Measurements from ENCODE around the gene CYP3A7. TPM values are rescaled to one million over a fixed set of nuclear protein-coding genes. Genes with fewer than 3 reads are reported as not detected.
"Not testable (repeated sequence)": the region's sequence is repeated elsewhere in the genome, so short reads cannot be mapped to it uniquely, and the experiment has no call there.

CYP3A7 gene
- polyA plus RNA-seq, 3 donors: 0.30 to 1.4 (median 0.91) TPM

GRCh38 chr7:99685129-99685758 is 49.8 kb downstream of the CYP3A7 start:
- no peak for DNase-seq (ENCODE audit: extremely low read depth in 1 of 11, low read depth in 9 of 11, low spot score in 4 of 11)

- DNase-seq (ENCODE audit: extremely low read depth in 1 of 11, low read depth in 9 of 11, low spot score in 4 of 11): no peak
These were observed 55.4 kb downstream of the CYP3A7 start, which contains the start of gene CYP3A5 for GRCh38 chr7:99679400-99680191. Gene CYP3A5, minus strand, starts transcription at chr7:99679996. Its CDS starts 100 bp downstream, at chr7:99679896.

- peak in 3 of 11 donors; percentile 6 to 25 (median 11) for DNase-seq (ENCODE audit: extremely low read depth in 1 of 11, low read depth in 9 of 11, low spot score in 4 of 11)
These were observed 56.0 kb downstream of the CYP3A7 start for GRCh38 chr7:99679032-99679399.

GRCh38 chr7:99677648-99678045 is 57.3 kb downstream of the CYP3A7 start:
- no peak for DNase-seq (ENCODE audit: extremely low read depth in 1 of 11, low read depth in 9 of 11, low spot score in 4 of 11)

- no peak for DNase-seq (ENCODE audit: extremely low read depth in 1 of 11, low read depth in 9 of 11, low spot score in 4 of 11)
These were observed 57.9 kb downstream of the CYP3A7 start for GRCh38 chr7:99677013-99677647.

- DNase-seq (ENCODE audit: extremely low read depth in 1 of 11, low read depth in 9 of 11, low spot score in 4 of 11): no peak
These were observed 59.8 kb downstream of the CYP3A7 start for GRCh38 chr7:99674995-99675742.

- no peak for DNase-seq (ENCODE audit: extremely low read depth in 1 of 11, low read depth in 9 of 11, low spot score in 4 of 11)
These were observed 62.4 kb downstream of the CYP3A7 start for GRCh38 chr7:99672573-99672972.

- DNase-seq (ENCODE audit: extremely low read depth in 1 of 11, low read depth in 9 of 11, low spot score in 4 of 11): no peak
These were observed 65.2 kb downstream of the CYP3A7 start for GRCh38 chr7:99669782-99670181.

GRCh38 chr7:99668541-99668940 is 66.5 kb downstream of the CYP3A7 start:
- DNase-seq (ENCODE audit: extremely low read depth in 1 of 11, low read depth in 9 of 11, low spot score in 4 of 11): no peak

GRCh38 chr7:99667179-99667578 is 67.8 kb downstream of the CYP3A7 start:
- no peak for DNase-seq (ENCODE audit: extremely low read depth in 1 of 11, low read depth in 9 of 11, low spot score in 4 of 11)

- no peak for DNase-seq (ENCODE audit: extremely low read depth in 1 of 11, low read depth in 9 of 11, low spot score in 4 of 11)
These were observed 69.0 kb downstream of the CYP3A7 start for GRCh38 chr7:99666013-99666395.

GRCh38 chr7:99665312-99666012 is 69.5 kb downstream of the CYP3A7 start:
- DNase-seq (ENCODE audit: extremely low read depth in 1 of 11, low read depth in 9 of 11, low spot score in 4 of 11): no peak

- DNase-seq (ENCODE audit: extremely low read depth in 1 of 11, low read depth in 9 of 11, low spot score in 4 of 11): not testable (repeated sequence)
These were observed 77.1 kb downstream of the CYP3A7 start for GRCh38 chr7:99657879-99658278.

Other genes starting within 250 kb of the CYP3A7 start
- 10 to 100 TPM; 13.8 to 20.3 (median 14.3) TPM for gene ZNF394, start 234.9 kb downstream of the CYP3A7 start, polyA plus RNA-seq (ENCODE audit: insufficient read length in 3 of 3)
- gene ZKSCAN5, start 230.5 kb downstream of the CYP3A7 start, polyA plus RNA-seq (ENCODE audit: insufficient read length in 3 of 3): 10 to 100 TPM; 15.3 to 18.3 (median 15.7) TPM
- gene FAM200A, start 183.1 kb downstream of the CYP3A7 start, polyA plus RNA-seq (ENCODE audit: insufficient read length in 3 of 3): 10 to 100 TPM; 14.5 to 17.6 (median 15.7) TPM
- gene ZNF655, start 176.6 kb downstream of the CYP3A7 start, polyA plus RNA-seq (ENCODE audit: insufficient read length in 3 of 3): 100 to 1,000 TPM in 1 of 3 donors, 10 to 100 TPM in 2; 69.9 to 106 (median 82.0) TPM
- 1 to 10 TPM; 1.5 to 2.7 (median 2.0) TPM for gene TMEM225B, start 136.9 kb downstream of the CYP3A7 start, polyA plus RNA-seq (ENCODE audit: insufficient read length in 3 of 3)
- gene ZSCAN25, start 118.2 kb downstream of the CYP3A7 start, polyA plus RNA-seq (ENCODE audit: insufficient read length in 3 of 3): 10 to 100 TPM; 18.5 to 21.0 (median 19.5) TPM
- 1 to 10 TPM; 1.6 to 2.5 (median 2.1) TPM for gene CYP3A5, start 55.2 kb downstream of the CYP3A7 start, polyA plus RNA-seq (ENCODE audit: insufficient read length in 3 of 3)
- under 1 TPM; 0.17 to 0.39 (median 0.27) TPM for gene CYP3A4, start 49.0 kb upstream of the CYP3A7 start, polyA plus RNA-seq (ENCODE audit: insufficient read length in 3 of 3)
- under 1 TPM; 0.39 to 0.53 (median 0.50) TPM for gene CYP3A43, start 92.8 kb upstream of the CYP3A7 start, polyA plus RNA-seq (ENCODE audit: insufficient read length in 3 of 3)
- under 1 TPM in 1 of 3 donors, not detected in 2; 0.14 TPM for gene OR2AE1, start 141.8 kb upstream of the CYP3A7 start, polyA plus RNA-seq (ENCODE audit: insufficient read length in 3 of 3)
- 10 to 100 TPM; 32.4 to 37.9 (median 33.2) TPM for gene TRIM4, start 184.3 kb upstream of the CYP3A7 start, polyA plus RNA-seq (ENCODE audit: insufficient read length in 3 of 3)
- gene GJC3, start 194.4 kb upstream of the CYP3A7 start, polyA plus RNA-seq (ENCODE audit: insufficient read length in 3 of 3): 1 to 10 TPM in 1 of 3 donors, under 1 TPM in 2; 0.66 to 1.6 (median 0.97) TPM
- gene AZGP1, start 240.8 kb upstream of the CYP3A7 start, polyA plus RNA-seq (ENCODE audit: insufficient read length in 3 of 3): 10 to 100 TPM; 56.0 to 67.1 (median 61.6) TPM

Data from renal cortex interstitium (tissue), 11 donors.